Subcutaneous abdominal adipose tissue (tissue), 5 donors: ENCODE data around the gene C1orf53.
"Not testable (repeated sequence)": the region's sequence is repeated elsewhere in the genome, so short reads cannot be mapped to it uniquely, and the experiment has no call there.

ENCODE experiments used
- H3K27ac ChIP-seq: one replicate; pipeline ENCODE4 v1.7.0; 2013; ENCODE audit warnings: low read depth, mild to moderate bottlenecking, inconsistent platforms, low read length, moderate library complexity
- H3K27me3 ChIP-seq, 5 donors: one replicate each; pipeline ENCODE4 v1.7.0; 2013; ENCODE audit warnings: low read length in 5 of 5, inconsistent platforms in 1 of 5; ENCODE audit not compliant: control insufficient read depth in 5 of 5, insufficient read depth in 4 of 5
- H3K36me3 ChIP-seq, 5 donors: one replicate each; pipeline ENCODE4 v1.7.0; 2013; ENCODE audit warnings: low read length in 5 of 5; ENCODE audit not compliant: control insufficient read depth in 5 of 5, insufficient read depth in 5 of 5
- H3K4me1 ChIP-seq, 5 donors: one replicate each; pipeline ENCODE4 v1.7.0; 2013; ENCODE audit warnings: low read length in 5 of 5, mild to moderate bottlenecking in 3 of 5, moderate library complexity in 1 of 5; ENCODE audit not compliant: control insufficient read depth in 5 of 5, insufficient read depth in 5 of 5
- H3K4me3 ChIP-seq, 5 donors: one replicate each; pipeline ENCODE4 v1.7.0; 2013; ENCODE audit warnings: low read length in 5 of 5, low read depth in 1 of 5
- H3K9ac ChIP-seq, 5 donors: one replicate each; pipeline ENCODE4 v1.7.0; 2013; ENCODE audit warnings: low read length in 5 of 5, mild to moderate bottlenecking in 4 of 5, moderate library complexity in 3 of 5
- H3K9me3 ChIP-seq, 5 donors: one replicate each; pipeline ENCODE4 v1.7.0; 2013; ENCODE audit warnings: low read length in 5 of 5; ENCODE audit not compliant: control insufficient read depth in 5 of 5
- donor health status: healthy.
- donor health status: healthy.
- donor health status: healthy.
- donor health status: healthy.
- donor health status: healthy.

Gene C1orf53

GRCh38 chr1:197880385-197880784 lies 22.0 kb upstream of the C1orf53 start:
- not testable (repeated sequence) for H3K4me1 ChIP-seq, H3K27me3 ChIP-seq, H3K27ac ChIP-seq, H3K9ac ChIP-seq, H3K4me3 ChIP-seq, H3K36me3 ChIP-seq
- peaks cover 0 to 11% (median 7%) of the 10 kb centered on the region in 5 donors for H3K9me3 ChIP-seq

- not testable (repeated sequence) for H3K4me3 ChIP-seq, H3K36me3 ChIP-seq, H3K9ac ChIP-seq, H3K4me1 ChIP-seq, H3K9me3 ChIP-seq, H3K27me3 ChIP-seq, H3K27ac ChIP-seq
Observed at GRCh38 chr1:197882241-197882640, 20.2 kb upstream of the C1orf53 start.

- Histone ChIP-seq H3K4me1 (no peaks in the 10 kb centered on the region), H3K4me3 (no peak overlapping the region), H3K36me3 (no peaks in the 10 kb centered on the region), H3K27ac (no peak overlapping the region), H3K9ac (no peak overlapping the region), H3K27me3 (peaks cover 0 to 3% (median 0%) of the 10 kb centered on the region in 5 donors), H3K9me3 (no peaks in the 10 kb centered on the region)
Observed at GRCh38 chr1:197884173-197884572, 18.3 kb upstream of the C1orf53 start.

- H3K4me3 ChIP-seq = no peak overlapping the region
- no peaks in the 10 kb centered on the region for H3K36me3 ChIP-seq
- H3K9me3 ChIP-seq = no peaks in the 10 kb centered on the region
- peaks cover 0 to 17% (median 7%) of the 10 kb centered on the region in 5 donors for H3K27me3 ChIP-seq
- H3K4me1 ChIP-seq = no peaks in the 10 kb centered on the region
- H3K27ac ChIP-seq = no peak overlapping the region
- H3K9ac ChIP-seq = no peak overlapping the region
Observed at GRCh38 chr1:197890936-197891335, 11.5 kb upstream of the C1orf53 start.

- no peak overlapping the region for H3K27ac ChIP-seq
- H3K9me3 ChIP-seq = no peaks in the 10 kb centered on the region
- no peaks in the 10 kb centered on the region for H3K36me3 ChIP-seq
- no peak overlapping the region for H3K4me3 ChIP-seq
- H3K9ac ChIP-seq = no peak overlapping the region
- peaks cover 0 to 17% (median 7%) of the 10 kb centered on the region in 5 donors for H3K27me3 ChIP-seq
- H3K4me1 ChIP-seq = no peaks in the 10 kb centered on the region
Observed at GRCh38 chr1:197892684-197893083, 9.7 kb upstream of the C1orf53 start.

GRCh38 chr1:197896301-197896700 lies 6.1 kb upstream of the C1orf53 start:
- H3K36me3 ChIP-seq = no peaks in the 10 kb centered on the region
- no peak overlapping the region for H3K27ac ChIP-seq
- no peaks in the 10 kb centered on the region for H3K9me3 ChIP-seq
- no peak overlapping the region for H3K4me3 ChIP-seq
- no peaks in the 10 kb centered on the region for H3K4me1 ChIP-seq
- H3K27me3 ChIP-seq = peaks cover 0 to 17% (median 7%) of the 10 kb centered on the region in 5 donors
- no peak overlapping the region for H3K9ac ChIP-seq

GRCh38 chr1:197899037-197899436 lies 3.4 kb upstream of the C1orf53 start:
- peaks cover 0 to 17% (median 6%) of the 10 kb centered on the region in 5 donors for H3K27me3 ChIP-seq
- no peak overlapping the region for H3K9ac ChIP-seq
- H3K27ac ChIP-seq = no peak overlapping the region
- H3K9me3 ChIP-seq = no peaks in the 10 kb centered on the region
- no peak overlapping the region for H3K4me3 ChIP-seq
- H3K4me1 ChIP-seq = peaks cover 0 to 14% (median 12%) of the 10 kb centered on the region in 5 donors
- H3K36me3 ChIP-seq = no peaks in the 10 kb centered on the region

- no peaks in the 10 kb centered on the region for H3K36me3 ChIP-seq
- H3K9me3 ChIP-seq = no peaks in the 10 kb centered on the region
- H3K27me3 ChIP-seq = peaks cover 4 to 29% (median 5%) of the 10 kb centered on the region in 5 donors
- peaks cover 0 to 14% (median 12%) of the 10 kb centered on the region in 5 donors for H3K4me1 ChIP-seq
- H3K9ac ChIP-seq = peak overlapping the region in 4 of 5 donors; percentile 72 to 77 (median 76)
- peak overlapping the region; percentile 70 for H3K27ac ChIP-seq
- H3K4me3 ChIP-seq = peak overlapping the region; percentile 67 to 91 (median 87)
Observed at GRCh38 chr1:197902131-197902453, 338 bp upstream of the C1orf53 start.

GRCh38 chr1:197903196-197903514 lies 725 bp downstream of the C1orf53 start:
- Histone ChIP-seq H3K9me3 (no peaks in the 10 kb centered on the region), H3K27ac (peak overlapping the region; percentile 47), H3K9ac (peak overlapping the region; percentile 40 to 81 (median 58)), H3K4me3 (peak overlapping the region; percentile 78 to 92 (median 90)), H3K36me3 (no peaks in the 10 kb centered on the region), H3K27me3 (peaks cover 11 to 36% (median 14%) of the 10 kb centered on the region in 5 donors), H3K4me1 (peaks cover 0 to 14% (median 12%) of the 10 kb centered on the region in 5 donors)

- Histone ChIP-seq H3K9ac (no peak overlapping the region), H3K4me1 (peaks cover 0 to 19% (median 13%) of the 10 kb centered on the region in 5 donors), H3K27me3 (peaks cover 21 to 45% (median 24%) of the 10 kb centered on the region in 5 donors), H3K36me3 (no peaks in the 10 kb centered on the region), H3K27ac (no peak overlapping the region), H3K4me3 (no peak overlapping the region), H3K9me3 (no peaks in the 10 kb centered on the region)
Observed at GRCh38 chr1:197904126-197904787, 1.8 kb downstream of the C1orf53 start.
